ENCODE measurements around the gene TSPAN6.

The TSPAN6 gene

DNA sequence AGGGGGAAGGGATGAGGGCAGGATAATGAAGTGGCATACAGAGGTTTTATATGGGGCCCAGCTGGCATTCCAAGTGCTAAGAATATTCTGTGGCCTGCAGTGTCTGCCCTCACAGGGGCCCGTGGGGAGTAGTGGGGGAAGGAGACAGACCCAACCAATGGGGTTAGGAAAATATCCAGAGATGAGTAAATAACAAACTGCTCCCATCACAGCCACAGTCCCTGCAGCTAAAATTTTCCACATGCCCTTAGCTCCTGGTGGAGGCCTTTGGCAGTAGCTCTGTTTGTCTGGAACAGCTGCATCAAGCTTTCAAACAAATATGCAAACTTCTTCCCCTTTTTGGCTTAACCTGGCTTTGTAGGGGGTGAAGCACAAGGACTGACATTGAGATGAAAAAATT, 10.5 kb upstream of the TSPAN6 start:
- TF ChIP-seq, protein P1, sequence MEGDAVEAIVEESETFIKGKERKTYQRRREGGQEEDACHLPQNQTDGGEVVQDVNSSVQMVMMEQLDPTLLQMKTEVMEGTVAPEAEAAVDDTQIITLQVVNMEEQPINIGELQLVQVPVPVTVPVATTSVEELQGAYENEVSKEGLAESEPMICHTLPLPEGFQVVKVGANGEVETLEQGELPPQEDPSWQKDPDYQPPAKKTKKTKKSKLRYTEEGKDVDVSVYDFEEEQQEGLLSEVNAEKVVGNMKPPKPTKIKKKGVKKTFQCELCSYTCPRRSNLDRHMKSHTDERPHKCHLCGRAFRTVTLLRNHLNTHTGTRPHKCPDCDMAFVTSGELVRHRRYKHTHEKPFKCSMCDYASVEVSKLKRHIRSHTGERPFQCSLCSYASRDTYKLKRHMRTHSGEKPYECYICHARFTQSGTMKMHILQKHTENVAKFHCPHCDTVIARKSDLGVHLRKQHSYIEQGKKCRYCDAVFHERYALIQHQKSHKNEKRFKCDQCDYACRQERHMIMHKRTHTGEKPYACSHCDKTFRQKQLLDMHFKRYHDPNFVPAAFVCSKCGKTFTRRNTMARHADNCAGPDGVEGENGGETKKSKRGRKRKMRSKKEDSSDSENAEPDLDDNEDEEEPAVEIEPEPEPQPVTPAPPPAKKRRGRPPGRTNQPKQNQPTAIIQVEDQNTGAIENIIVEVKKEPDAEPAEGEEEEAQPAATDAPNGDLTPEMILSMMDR (conservative IDR thresholded peaks at IDR 0.05): no peak
- H3K27ac ChIP-seq: no peak overlapping the region

DNA sequence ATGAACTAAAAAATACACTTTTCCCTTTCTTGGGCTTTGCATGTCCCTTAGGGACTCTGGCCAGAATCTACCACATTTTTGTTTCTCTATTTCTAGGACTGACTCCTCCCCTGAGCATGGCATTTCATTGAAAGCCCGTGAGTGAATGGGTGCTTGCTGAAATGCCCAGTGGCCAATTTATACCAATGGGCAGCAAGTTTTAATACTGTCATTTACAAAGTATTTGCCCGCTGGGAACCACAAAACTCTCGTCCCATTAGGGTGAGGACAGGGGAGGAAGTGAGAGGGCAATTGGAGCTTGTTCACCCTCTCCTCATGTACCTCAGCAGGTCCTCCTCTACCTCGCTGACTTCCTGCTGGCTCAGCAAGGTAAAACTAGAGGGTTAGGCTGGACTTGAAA, 8.5 kb upstream of the TSPAN6 start:
- TF ChIP-seq, protein P1 (conservative IDR thresholded peaks at IDR 0.05): no peak
- H3K27ac ChIP-seq: no peak overlapping the region

DNA sequence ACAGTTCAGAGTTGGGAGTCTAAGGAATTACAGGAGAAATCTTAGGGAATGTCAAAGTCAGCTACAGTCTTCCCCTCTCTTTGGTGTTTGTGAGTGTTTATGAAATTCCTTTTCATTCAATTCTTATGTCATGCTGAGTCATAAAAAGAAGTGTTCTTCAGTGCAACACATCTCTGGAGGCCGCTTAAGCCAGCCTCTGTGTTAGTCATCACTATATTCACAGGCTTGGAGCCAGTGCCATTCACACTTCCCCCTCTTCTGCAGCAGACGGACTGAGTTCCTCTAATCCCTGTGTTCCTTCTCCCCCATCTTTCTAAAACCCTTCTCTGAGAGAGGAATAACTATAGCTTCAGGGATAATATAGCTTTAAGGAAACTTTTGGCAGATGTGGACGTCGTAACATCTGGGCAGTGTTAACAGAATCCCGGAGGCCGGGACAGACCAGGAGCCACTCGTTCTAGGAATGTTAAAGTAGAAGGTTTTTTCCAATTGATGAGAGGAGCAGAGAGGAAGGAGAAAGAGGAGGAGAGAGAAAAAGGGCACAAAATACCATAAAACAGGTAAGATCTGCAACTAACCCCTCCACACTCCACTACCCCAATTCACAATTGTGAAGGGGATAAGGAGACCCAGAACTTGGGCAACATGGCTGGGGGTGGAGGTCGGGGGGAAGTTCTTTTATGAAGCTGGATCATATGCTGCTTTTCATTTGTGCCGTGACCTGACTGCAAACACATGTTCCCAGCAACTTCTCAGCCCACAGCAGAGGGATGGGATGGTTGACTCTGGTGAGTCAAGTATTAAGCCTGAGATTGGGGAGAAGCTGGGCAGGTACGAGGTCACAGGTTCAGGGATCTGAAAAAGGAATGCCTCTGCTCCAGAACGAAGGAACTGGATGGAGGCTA, 7.6 kb upstream of the TSPAN6 start, which contains the start of gene SRPX2:
Gene SRPX2 (plus strand): TSS at position 244 of the 905 bp plus-strand sequence. CDS start 2,124 bp downstream, outside the sequence.
- TF ChIP-seq, protein P1 (conservative IDR thresholded peaks at IDR 0.05): no peak
- H3K27ac ChIP-seq: no peak within 1 kb of the TSS

DNA sequence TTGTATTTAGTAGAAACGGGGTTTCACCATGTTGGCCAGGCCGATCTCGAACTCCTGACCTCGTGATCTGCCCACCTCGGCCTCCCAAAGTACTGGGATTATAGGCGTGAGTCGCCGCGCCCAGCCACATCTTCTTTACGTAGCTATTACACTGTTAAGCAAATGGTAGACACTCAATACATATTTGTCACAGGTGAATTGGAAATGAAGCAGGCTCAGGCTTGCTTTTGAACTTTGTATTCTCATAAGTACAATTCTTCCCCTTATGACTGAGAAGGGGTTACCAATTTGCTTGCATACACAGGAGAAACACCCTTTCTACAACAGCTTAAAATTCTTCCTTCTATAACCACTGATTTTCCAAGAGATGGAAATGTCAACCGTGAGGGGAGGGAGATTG, 6.6 kb upstream of the TSPAN6 start:
- TF ChIP-seq, protein P1 (conservative IDR thresholded peaks at IDR 0.05): no peak
- no peak overlapping the region for H3K27ac ChIP-seq

DNA sequence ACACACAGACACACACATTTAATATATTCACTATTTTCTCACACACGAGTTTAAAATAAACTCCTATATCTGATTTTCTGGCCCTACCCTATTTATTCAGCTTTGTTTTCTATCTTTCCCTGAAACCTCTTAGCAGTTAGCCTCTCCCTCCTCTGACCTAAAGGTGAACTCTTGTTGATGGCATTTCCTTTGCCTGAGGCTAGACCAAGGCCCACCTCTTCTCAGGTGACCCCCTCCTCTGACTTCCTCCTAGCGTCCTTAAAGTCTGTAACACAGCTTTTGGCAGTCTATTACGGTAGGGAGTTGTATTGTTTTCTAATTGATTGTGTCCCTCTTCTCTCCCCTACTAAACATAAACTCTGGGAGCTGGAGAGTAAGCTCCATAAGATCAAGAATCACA, 5.7 kb upstream of the TSPAN6 start:
- no peak overlapping the region for H3K27ac ChIP-seq
- TF ChIP-seq, protein P1 (conservative IDR thresholded peaks at IDR 0.05): no peak

DNA sequence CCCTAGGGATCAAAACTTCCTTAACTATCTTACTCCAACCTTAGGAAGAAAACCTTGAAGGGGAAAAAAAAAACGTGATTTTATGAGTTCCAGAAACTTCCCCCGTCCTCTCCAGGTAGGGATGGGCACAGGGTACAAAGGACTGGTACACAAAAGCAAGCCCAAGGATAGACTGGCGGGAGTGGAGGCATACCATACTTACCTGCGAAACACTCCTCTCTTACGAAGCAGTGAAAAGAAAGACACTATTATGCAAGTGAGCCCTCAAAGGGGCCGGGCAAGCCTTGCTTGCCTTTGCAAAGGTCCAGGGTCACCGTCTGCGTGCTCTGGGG, 651 bp downstream of the TSPAN6 start:
- peak overlapping the region; percentile 46; the same call in 1 of the 2 replicates for H3K27ac ChIP-seq
- TF ChIP-seq, protein P1 (conservative IDR thresholded peaks at IDR 0.05): no peak

DNA sequence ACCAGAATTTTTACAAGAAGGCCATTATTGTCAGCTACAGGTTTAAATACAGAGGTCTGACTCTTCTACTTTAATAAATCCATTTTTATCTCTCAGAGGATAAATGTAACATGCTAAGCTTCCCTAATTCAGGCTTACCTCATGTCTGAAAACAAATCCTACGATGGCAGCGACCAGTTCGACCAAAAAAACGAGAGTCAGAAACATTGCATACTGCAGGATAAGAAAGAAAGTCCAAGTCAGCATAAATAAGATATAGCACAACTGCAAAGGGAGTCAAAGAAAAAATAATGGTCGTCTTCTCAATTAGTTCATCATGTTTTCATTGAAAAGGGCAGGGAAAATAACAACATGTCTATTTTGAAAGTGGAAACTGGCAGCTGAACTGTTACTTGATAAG, 1.6 kb downstream of the TSPAN6 start:
- TF ChIP-seq, protein P1 (conservative IDR thresholded peaks at IDR 0.05): no peak

More for the DNA sequence above, 1.6 kb downstream of the TSPAN6 start:
- H3K27ac ChIP-seq: no peak overlapping the region
